GM12872 (cell line): ENCODE measurements around the gene EXOSC2.

Source experiments
- TF ChIP-seq, protein P1 (sequence below): IDR thresholded peaks from 3 replicates; pipeline ENCODE4 v1.5.1; 2011; ENCODE audit warnings: low read depth, mild to moderate bottlenecking, low read length, moderate library complexity; ENCODE audit not compliant: insufficient read depth

Gene EXOSC2

DNA sequence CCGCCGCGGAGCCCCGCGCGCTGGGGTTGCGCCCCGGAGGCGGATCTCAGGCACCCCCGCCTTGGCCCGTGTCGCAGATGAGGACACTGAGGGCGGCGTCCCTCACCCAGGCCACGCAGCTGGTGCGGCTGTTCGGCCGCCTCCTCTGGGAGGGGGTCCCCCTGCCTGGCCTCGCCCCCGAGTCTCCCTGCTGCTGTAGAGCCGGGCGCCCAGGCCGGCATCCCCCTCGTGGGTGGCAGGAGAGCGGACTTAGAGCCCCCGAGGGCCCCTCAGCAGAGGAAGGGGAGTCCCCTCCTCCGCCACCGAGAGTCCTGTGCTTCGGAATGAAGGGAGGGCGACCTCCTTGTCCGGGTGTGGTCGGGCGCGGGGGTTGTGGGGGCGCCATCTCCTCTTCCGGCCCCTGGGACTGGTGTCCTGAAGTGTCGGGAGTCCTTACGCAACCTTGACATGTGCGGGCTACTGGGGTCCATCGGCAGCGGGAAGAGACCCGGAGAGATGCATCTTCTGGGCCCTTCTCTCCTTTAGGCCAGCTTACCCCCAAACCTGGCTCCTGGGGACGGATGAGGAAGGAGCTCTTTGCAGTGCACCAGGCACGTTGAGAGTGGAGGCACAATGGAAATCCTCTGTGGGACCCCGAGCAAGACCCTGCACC lies 11.7 kb upstream of the EXOSC2 start:
- TF ChIP-seq, protein P1, sequence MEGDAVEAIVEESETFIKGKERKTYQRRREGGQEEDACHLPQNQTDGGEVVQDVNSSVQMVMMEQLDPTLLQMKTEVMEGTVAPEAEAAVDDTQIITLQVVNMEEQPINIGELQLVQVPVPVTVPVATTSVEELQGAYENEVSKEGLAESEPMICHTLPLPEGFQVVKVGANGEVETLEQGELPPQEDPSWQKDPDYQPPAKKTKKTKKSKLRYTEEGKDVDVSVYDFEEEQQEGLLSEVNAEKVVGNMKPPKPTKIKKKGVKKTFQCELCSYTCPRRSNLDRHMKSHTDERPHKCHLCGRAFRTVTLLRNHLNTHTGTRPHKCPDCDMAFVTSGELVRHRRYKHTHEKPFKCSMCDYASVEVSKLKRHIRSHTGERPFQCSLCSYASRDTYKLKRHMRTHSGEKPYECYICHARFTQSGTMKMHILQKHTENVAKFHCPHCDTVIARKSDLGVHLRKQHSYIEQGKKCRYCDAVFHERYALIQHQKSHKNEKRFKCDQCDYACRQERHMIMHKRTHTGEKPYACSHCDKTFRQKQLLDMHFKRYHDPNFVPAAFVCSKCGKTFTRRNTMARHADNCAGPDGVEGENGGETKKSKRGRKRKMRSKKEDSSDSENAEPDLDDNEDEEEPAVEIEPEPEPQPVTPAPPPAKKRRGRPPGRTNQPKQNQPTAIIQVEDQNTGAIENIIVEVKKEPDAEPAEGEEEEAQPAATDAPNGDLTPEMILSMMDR = no peak

DNA sequence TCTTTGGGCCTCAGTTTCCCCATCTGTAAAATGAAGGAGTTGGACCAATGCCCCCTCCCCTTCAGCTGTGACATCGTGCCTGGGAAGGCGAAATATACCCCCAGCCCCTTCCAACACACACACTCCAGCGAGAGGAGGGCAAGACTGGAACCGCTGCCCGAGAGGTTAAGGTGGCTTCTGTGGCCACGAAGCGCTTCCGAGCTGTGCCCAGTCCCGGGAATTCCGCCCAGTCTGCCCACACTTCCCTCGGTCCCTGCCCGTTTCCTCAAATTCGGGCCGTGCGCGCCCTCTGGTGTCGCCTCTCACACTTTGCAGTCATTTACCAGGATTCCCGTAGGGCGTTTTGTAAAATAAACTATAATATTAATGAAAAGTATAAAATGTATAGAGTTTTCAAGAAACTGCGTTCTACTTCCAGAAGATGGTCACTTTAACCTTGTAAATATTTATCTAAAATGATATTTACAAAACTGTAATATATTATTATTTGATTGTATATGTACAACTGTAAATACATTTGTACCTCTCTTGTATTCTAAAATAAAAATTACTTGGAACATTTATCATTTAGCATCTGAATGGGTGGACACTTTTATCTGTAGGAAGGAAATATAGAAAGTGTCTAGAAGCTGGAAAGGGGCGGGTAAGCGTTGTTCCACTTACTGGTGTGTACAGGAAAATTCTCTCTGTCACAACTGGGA lies 11.0 kb upstream of the EXOSC2 start:
- TF ChIP-seq, protein P1 = peak; percentile 65

DNA sequence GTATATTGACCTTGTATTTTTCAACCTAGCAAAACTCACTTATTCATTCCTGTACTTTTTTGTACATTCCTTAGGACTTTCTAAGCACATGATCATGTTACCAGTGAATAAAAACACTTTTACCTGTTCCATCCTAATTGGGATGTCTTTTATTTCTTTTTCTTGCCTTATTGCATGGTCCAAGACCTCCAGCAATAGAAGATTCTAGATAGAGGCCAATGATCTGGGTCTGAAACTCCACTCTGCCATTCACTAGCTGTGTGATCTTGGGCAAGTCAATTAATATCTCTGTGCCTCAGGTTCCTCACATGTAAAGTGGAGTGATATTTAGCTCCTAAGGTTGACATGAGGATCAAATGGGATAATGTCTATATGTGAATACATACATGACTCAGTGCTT lies 8.5 kb upstream of the EXOSC2 start:
- TF ChIP-seq, protein P1 = no peak

DNA sequence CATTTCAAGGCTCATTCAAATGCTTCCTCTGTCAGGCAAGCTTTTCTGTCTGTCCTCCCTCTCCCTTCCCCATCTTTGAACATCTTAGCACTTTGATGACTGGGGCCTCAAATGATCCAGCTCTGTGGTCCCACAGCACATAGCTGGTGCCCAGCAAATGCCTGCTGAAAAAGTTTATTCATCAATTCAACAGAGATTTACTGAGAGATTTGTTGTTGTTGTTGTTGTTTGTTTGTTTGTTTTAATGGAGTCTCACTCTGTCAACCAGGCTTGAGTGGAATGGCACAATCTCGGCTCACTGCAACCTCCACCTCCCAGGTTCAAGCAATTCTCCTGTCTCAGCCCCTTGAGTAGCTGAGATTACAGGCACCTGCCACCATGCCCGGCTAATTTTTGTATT lies 6.0 kb upstream of the EXOSC2 start:
- TF ChIP-seq, protein P1 = no peak

DNA sequence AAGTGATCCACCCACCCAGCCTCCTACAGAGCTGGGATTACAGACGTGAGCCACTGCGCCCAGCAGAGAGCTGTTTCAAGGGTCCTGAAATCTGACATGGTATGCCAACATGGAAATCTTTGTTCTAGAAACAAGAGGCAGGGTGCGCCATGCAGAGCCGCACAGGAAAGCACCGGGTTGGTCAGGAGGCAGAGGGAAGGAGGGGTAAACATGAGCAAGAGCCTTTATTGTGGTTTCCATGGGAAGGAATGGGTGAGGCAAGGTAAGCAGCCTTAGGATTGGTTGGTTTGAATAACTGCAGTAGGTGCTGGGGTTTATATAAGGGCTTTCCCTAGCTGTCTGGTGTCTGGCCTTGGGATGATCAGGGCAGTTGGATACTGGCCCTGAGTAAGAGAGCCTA lies 5.5 kb upstream of the EXOSC2 start:
- TF ChIP-seq, protein P1 = no peak

DNA sequence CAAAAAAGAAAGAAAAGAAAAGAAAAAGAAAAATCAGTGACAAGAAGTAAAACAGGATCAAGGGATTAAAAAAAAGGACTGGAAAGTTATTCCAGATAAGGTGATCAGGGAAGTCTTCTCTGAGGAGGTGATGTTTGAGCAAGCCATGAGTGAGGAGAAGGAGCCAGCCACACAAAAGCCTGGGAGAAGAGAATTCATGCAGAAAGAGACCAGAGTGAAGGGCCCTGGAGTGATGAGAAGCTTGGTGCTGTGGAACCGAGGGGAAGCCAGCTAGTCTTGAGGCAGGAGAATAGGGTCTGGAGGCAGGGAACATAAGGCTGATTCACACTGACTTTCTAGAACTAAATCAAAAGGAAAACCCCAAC lies 4.0 kb upstream of the EXOSC2 start:
- TF ChIP-seq, protein P1 = no peak

DNA sequence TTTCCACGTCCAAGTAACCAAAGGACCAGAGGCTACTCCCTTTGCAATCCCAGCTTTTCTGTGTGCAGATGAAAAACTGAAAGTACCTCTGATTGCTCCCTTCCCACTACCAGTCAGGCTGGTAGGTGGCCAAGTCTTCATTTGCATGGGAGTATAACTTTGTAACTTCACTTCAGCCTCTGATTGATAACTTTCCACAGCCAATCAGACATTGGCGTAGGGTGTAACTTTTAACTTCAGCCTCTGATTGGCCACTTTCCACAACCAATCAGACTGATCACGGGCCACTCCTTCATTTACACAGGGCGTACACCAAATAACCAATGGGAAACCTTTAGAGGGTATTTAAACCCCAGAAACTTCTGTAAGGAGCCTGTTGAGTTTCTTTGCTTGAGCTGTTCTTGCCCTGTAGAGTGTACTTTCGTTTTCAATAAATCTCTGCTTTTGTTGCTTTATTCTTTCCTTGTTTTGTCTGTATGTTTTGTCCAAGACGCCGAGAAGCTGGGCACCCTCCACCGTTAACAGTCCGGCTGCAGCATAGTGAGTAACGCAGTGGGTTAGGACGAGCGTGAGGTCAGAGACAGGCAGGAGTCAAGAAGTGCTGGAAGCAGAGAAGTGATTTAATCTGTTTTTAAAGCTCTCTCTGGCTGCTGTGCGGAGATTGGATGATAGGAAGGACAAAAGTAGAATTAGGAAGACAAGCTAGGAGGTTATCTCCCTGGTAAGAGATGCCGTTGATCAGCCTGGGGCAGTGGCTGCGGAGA lies 3.5 kb upstream of the EXOSC2 start:
- TF ChIP-seq, protein P1 = no peak
